HepG2 (cell line): ENCODE data around the gene STC2. TPM values are rescaled to one million over a fixed set of nuclear protein-coding genes. Genes with fewer than 3 reads are reported as not detected.

Experiments
- BHLHE40 ChIP-seq: IDR thresholded peaks from 2 replicates; pipeline ENCODE4 v1.6.1; 2011; ENCODE audit warnings: low read length, improper control_type of control experiment
- DNMT3B ChIP-seq: conservative IDR thresholded peaks from 2 replicates; pipeline ENCODE4 v1.6.1; 2016; ENCODE audit warnings: missing biosample characterization, control low read depth
- DPF2 ChIP-seq: sonication (generic); formaldehyde crosslinking; IDR thresholded peaks from 2 replicates; pipeline ENCODE4 v1.4.0; 2020; ENCODE audit warnings: mild to moderate bottlenecking, low read depth, missing genetic modification reagents, borderline replicate concordance
- KMT2B ChIP-seq: IDR thresholded peaks from 2 replicates; pipeline ENCODE4 v1.6.1; 2016; ENCODE audit warnings: missing genetic modification reagents, missing compliant biosample characterization
- NAIF1 ChIP-seq: sonication (generic); formaldehyde crosslinking; IDR thresholded peaks from 2 replicates; pipeline ENCODE4 v1.5.0; 2020; ENCODE audit warnings: mild to moderate bottlenecking, missing genetic modification reagents, borderline replicate concordance
- ZNF17 ChIP-seq: sonication (generic); formaldehyde crosslinking; IDR thresholded peaks from 2 replicates; pipeline ENCODE4 v1.5.0; 2020; ENCODE audit warnings: mild to moderate bottlenecking, missing genetic modification reagents
- ZNF431 ChIP-seq: sonication (generic); formaldehyde crosslinking; IDR thresholded peaks from 2 replicates; pipeline ENCODE4 v1.9.0; 2022; ENCODE audit warnings: missing genetic modification reagents, low read depth, mild to moderate bottlenecking, borderline replicate concordance
- ZNF543 ChIP-seq: sonication (generic); formaldehyde crosslinking; IDR thresholded peaks from 2 replicates; pipeline ENCODE4 v1.4.0; 2020; ENCODE audit warnings: mild to moderate bottlenecking, missing genetic modification reagents
- ZNF605 ChIP-seq: sonication (generic); formaldehyde crosslinking; IDR thresholded peaks from 2 replicates; pipeline ENCODE4 v1.8.0; 2022; ENCODE audit warnings: mild to moderate bottlenecking, missing genetic modification reagents
- polyA plus RNA-seq, 8 experiments: library from polyadenylated mRNA; depleted of rRNA in 3 of 8; stranded (reverse) in 7 of 8; unstranded in 1 of 8; fragments of >200 nt; fragmentation: Illumina TruSeq in 4 of 8; extraction: Trizol in 4 of 8; gene quantifications; 2 replicates each; pipeline versions ENCODE4 v1.2.1 to v1.2.3, GENCODE V29; 2011 to 2016; ENCODE audit warnings: low read depth in 4 of 8, missing spikeins in 1 of 8, mixed read lengths in 1 of 8; ENCODE audit not compliant: insufficient read depth in 1 of 8
- total RNA-seq, 5 experiments: library from RNA; depleted of rRNA; stranded (reverse); fragments of >200 nt; fragmentation: Illumina TruSeq; extraction: Trizol; gene quantifications; 2 replicates each; pipeline ENCODE4 v1.2.3, GENCODE V29; 2016; ENCODE audit warnings: low read depth in 1 of 5
- TF ChIP-seq, protein P1 (sequence below): sonication (generic); formaldehyde crosslinking; conservative IDR thresholded peaks from 2 replicates; pipeline ENCODE4 v1.4.0; 2020; ENCODE audit warnings: mild to moderate bottlenecking, missing genetic modification reagents, moderate library complexity
- TF ChIP-seq, protein P2 (sequence below): sonication (generic); formaldehyde crosslinking; IDR thresholded peaks from 2 replicates; pipeline ENCODE4 v1.8.0; 2022; ENCODE audit warnings: missing genetic modification reagents, mild to moderate bottlenecking, borderline replicate concordance
- TF ChIP-seq, protein P3 (sequence below): sonication (generic); formaldehyde crosslinking; IDR thresholded peaks from 2 replicates; pipeline ENCODE4 v1.4.0; 2020; ENCODE audit warnings: mild to moderate bottlenecking, missing genetic modification reagents
- TF ChIP-seq, protein P4 (sequence below): sonication (generic); formaldehyde crosslinking; IDR thresholded peaks from 2 replicates; pipeline ENCODE4 v1.4.0; 2020; ENCODE audit warnings: missing genetic modification reagents
- TF ChIP-seq, protein P5 (sequence below): sonication (generic); formaldehyde crosslinking; IDR thresholded peaks from 2 replicates; pipeline ENCODE4 v1.8.0; 2022; ENCODE audit warnings: mild to moderate bottlenecking, missing genetic modification reagents; ENCODE audit not compliant: insufficient replicate concordance
- TF ChIP-seq, protein P6 (sequence below): sonication (generic); formaldehyde crosslinking; IDR thresholded peaks from 2 replicates; pipeline ENCODE4 v1.4.0; 2020; ENCODE audit warnings: missing genetic modification reagents, borderline replicate concordance

Gene STC2
- total and polyA plus RNA-seq, 2 of the 13 experiments (the other 11 are each of a cell fraction or from before 2014, with no cell fraction given): 27.1 to 69.2 TPM

DNA sequence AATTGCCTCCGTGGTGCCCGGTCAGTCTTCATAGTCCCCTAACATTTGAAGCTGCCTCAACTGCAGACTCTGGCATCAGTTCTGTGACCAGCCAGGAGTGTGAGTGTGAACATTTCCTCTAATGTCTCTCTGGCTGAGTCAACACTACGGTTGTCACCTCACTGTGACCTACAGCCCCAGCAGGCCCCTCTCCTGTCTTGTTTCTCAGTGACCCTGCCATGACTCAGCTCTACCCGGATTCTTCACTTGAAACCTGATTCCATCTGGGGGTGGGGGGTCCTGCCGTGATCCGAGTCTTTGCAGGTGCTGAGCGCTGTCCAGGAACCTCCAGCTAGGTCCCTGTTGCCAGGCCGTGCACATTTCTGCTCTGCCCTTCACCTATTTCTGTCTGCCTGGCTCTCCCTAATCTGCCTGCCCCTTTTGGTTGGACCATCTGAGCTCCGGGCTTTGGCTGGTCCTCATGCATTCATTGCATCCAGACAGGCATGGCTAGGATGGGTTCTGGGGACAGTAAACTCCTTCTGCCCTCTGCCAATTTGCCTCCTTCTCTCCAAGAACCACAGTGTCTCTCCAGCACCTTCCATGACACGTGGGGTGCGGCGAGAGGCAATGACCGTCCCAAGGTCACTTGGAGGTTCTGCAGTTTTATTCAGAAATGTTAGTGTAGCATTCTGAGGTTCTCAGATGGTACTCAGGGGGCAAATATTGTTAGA is 24.2 kb downstream of the STC2 start (continued):
- TF ChIP-seq, protein P1, sequence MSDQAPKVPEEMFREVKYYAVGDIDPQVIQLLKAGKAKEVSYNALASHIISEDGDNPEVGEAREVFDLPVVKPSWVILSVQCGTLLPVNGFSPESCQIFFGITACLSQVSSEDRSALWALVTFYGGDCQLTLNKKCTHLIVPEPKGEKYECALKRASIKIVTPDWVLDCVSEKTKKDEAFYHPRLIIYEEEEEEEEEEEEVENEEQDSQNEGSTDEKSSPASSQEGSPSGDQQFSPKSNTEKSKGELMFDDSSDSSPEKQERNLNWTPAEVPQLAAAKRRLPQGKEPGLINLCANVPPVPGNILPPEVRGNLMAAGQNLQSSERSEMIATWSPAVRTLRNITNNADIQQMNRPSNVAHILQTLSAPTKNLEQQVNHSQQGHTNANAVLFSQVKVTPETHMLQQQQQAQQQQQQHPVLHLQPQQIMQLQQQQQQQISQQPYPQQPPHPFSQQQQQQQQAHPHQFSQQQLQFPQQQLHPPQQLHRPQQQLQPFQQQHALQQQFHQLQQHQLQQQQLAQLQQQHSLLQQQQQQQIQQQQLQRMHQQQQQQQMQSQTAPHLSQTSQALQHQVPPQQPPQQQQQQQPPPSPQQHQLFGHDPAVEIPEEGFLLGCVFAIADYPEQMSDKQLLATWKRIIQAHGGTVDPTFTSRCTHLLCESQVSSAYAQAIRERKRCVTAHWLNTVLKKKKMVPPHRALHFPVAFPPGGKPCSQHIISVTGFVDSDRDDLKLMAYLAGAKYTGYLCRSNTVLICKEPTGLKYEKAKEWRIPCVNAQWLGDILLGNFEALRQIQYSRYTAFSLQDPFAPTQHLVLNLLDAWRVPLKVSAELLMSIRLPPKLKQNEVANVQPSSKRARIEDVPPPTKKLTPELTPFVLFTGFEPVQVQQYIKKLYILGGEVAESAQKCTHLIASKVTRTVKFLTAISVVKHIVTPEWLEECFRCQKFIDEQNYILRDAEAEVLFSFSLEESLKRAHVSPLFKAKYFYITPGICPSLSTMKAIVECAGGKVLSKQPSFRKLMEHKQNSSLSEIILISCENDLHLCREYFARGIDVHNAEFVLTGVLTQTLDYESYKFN (CRISPR knock-in tag): peak; percentile 68; the same call in 1 of the 2 replicates
- TF ChIP-seq, protein P2, sequence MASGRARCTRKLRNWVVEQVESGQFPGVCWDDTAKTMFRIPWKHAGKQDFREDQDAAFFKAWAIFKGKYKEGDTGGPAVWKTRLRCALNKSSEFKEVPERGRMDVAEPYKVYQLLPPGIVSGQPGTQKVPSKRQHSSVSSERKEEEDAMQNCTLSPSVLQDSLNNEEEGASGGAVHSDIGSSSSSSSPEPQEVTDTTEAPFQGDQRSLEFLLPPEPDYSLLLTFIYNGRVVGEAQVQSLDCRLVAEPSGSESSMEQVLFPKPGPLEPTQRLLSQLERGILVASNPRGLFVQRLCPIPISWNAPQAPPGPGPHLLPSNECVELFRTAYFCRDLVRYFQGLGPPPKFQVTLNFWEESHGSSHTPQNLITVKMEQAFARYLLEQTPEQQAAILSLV (CRISPR knock-in tag): no peak; the same call in 1 of the 2 replicates
- peak; percentile 12; the same call in 1 of the 2 replicates for TF ChIP-seq KMT2B
- TF ChIP-seq ZNF431 (CRISPR knock-in tag): no peak
- TF ChIP-seq, protein P3, sequence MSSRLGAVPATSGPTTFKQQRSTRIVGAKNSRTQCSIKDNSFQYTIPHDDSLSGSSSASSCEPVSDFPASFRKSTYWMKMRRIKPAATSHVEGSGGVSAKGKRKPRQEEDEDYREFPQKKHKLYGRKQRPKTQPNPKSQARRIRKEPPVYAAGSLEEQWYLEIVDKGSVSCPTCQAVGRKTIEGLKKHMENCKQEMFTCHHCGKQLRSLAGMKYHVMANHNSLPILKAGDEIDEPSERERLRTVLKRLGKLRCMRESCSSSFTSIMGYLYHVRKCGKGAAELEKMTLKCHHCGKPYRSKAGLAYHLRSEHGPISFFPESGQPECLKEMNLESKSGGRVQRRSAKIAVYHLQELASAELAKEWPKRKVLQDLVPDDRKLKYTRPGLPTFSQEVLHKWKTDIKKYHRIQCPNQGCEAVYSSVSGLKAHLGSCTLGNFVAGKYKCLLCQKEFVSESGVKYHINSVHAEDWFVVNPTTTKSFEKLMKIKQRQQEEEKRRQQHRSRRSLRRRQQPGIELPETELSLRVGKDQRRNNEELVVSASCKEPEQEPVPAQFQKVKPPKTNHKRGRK (CRISPR knock-in tag): no peak
- TF ChIP-seq, protein P4, sequence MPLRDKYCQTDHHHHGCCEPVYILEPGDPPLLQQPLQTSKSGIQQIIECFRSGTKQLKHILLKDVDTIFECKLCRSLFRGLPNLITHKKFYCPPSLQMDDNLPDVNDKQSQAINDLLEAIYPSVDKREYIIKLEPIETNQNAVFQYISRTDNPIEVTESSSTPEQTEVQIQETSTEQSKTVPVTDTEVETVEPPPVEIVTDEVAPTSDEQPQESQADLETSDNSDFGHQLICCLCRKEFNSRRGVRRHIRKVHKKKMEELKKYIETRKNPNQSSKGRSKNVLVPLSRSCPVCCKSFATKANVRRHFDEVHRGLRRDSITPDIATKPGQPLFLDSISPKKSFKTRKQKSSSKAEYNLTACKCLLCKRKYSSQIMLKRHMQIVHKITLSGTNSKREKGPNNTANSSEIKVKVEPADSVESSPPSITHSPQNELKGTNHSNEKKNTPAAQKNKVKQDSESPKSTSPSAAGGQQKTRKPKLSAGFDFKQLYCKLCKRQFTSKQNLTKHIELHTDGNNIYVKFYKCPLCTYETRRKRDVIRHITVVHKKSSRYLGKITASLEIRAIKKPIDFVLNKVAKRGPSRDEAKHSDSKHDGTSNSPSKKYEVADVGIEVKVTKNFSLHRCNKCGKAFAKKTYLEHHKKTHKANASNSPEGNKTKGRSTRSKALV (CRISPR knock-in tag): no peak
- 0 out of 2 replicates have a peak, but pooled peaks have one; percentile 67 for TF ChIP-seq DNMT3B
- TF ChIP-seq ZNF605 (CRISPR knock-in tag): peak; percentile 74
- TF ChIP-seq, protein P5, sequence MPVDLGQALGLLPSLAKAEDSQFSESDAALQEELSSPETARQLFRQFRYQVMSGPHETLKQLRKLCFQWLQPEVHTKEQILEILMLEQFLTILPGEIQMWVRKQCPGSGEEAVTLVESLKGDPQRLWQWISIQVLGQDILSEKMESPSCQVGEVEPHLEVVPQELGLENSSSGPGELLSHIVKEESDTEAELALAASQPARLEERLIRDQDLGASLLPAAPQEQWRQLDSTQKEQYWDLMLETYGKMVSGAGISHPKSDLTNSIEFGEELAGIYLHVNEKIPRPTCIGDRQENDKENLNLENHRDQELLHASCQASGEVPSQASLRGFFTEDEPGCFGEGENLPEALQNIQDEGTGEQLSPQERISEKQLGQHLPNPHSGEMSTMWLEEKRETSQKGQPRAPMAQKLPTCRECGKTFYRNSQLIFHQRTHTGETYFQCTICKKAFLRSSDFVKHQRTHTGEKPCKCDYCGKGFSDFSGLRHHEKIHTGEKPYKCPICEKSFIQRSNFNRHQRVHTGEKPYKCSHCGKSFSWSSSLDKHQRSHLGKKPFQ (CRISPR knock-in tag): peak; percentile 96
- no peak for TF ChIP-seq ZNF17
- TF ChIP-seq DPF2: no peak; the same call in 1 of the 2 replicates
- TF ChIP-seq, protein P6, sequence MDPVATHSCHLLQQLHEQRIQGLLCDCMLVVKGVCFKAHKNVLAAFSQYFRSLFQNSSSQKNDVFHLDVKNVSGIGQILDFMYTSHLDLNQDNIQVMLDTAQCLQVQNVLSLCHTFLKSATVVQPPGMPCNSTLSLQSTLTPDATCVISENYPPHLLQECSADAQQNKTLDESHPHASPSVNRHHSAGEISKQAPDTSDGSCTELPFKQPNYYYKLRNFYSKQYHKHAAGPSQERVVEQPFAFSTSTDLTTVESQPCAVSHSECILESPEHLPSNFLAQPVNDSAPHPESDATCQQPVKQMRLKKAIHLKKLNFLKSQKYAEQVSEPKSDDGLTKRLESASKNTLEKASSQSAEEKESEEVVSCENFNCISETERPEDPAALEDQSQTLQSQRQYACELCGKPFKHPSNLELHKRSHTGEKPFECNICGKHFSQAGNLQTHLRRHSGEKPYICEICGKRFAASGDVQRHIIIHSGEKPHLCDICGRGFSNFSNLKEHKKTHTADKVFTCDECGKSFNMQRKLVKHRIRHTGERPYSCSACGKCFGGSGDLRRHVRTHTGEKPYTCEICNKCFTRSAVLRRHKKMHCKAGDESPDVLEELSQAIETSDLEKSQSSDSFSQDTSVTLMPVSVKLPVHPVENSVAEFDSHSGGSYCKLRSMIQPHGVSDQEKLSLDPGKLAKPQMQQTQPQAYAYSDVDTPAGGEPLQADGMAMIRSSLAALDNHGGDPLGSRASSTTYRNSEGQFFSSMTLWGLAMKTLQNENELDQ (CRISPR knock-in tag): no peak
- TF ChIP-seq NAIF1: no peak
- TF ChIP-seq BHLHE40: peak; percentile 15; the same call in 1 of the 2 replicates
- peak; percentile 62; the same call in 1 of the 2 replicates for TF ChIP-seq ZNF543
